Transverse colon (tissue), 4 donors: ENCODE data around the gene BRD3OS. TPM values are rescaled to one million over a fixed set of nuclear protein-coding genes. Genes with fewer than 3 reads are reported as not detected.
A peak's percentile ranks its signal among the peaks of the same experiment; 100 is the strongest.

Source experiments
- DNase-seq: peaks from one replicate; pipeline ENCODE4 v3.0.0-alpha.2; 2019
- H3K27ac ChIP-seq, 4 donors: fragments of 200-600 bp; sonication (generic); 2 replicates each; pipeline ENCODE4 v1.5.1; 2016 to 2018; ENCODE audit warnings: inconsistent platforms in 4 of 4
- H3K27me3 ChIP-seq: fragments of 200-600 bp; sonication (generic); 2 replicates; pipeline ENCODE4 v1.5.1; 2017; ENCODE audit warnings: inconsistent platforms
- H3K36me3 ChIP-seq, 4 donors: fragments of 200-600 bp; sonication (generic); 2 replicates each; pipeline ENCODE4 v1.5.1; 2017 to 2019; ENCODE audit warnings: inconsistent platforms in 4 of 4
- H3K4me1 ChIP-seq, 4 donors: fragments of 200-600 bp; sonication (generic); 2 replicates each; pipeline ENCODE4 v1.5.1; 2017 to 2020; ENCODE audit warnings: inconsistent platforms in 4 of 4
- H3K4me3 ChIP-seq, 4 donors: fragments of 200-600 bp; sonication (generic); 1 replicate in 1 of 4; 2 replicates in 3 of 4; pipeline versions ENCODE4 v1.5.1 to v1.6.1; 2017 to 2019; ENCODE audit warnings: inconsistent platforms in 4 of 4
- H3K9me3 ChIP-seq, 2 donors: fragments of 200-600 bp; sonication (generic); 2 replicates each; pipeline ENCODE4 v1.5.1; 2017 to 2019; ENCODE audit warnings: inconsistent platforms in 2 of 2
- EP300 ChIP-seq: sonication (generic); formaldehyde crosslinking; IDR thresholded peaks from one replicate; pipeline ENCODE4 v1.6.1; 2017; ENCODE audit warnings: antibody characterized with exemption, low read depth
- POLR2A ChIP-seq: fragments of 450-650 bp; IDR thresholded peaks from one replicate; pipeline ENCODE4 v1.6.1; 2016; ENCODE audit warnings: antibody characterized with exemption, mild to moderate bottlenecking, moderate library complexity
- POLR2AphosphoS5 ChIP-seq, 3 donors: sonication (generic); formaldehyde crosslinking; IDR thresholded peaks; one replicate each; pipeline ENCODE4 v1.6.1; 2016; ENCODE audit warnings: antibody characterized with exemption in 3 of 3
- WGBS, 2 donors: methylation state at CpG; one replicate each; pipeline ENCODE4 v1.1.5; 2018; ENCODE audit warnings: low coverage in 1 of 2; 5-methylcytosine and 5-hydroxymethylcytosine counted together
- in situ Hi-C, 4 donors: fragments of 200-750 bp; cut with MboI; loops; one replicate each; pipeline versions ENCODE4 v1.15.0 to v1.15.1; 2017; ENCODE audit warnings: low sequenced_read_pairs in 3 of 4, low pct_ligation_motif_present in 1 of 4, low pct_unique_long_range_greater_than_20kb in 1 of 4
- intact Hi-C: fragments of 100-400 bp; cut with DNase I; formaldehyde crosslinking; loops from one replicate; pipeline ENCODE4 v1.15.1; 2023; ENCODE audit warnings: low total_unique reads
- total RNA-seq, 4 donors: library from RNA; depleted of rRNA; stranded (reverse); fragments of >200 nt; gene quantifications; one replicate each; pipeline ENCODE4 v1.1.0, GENCODE V29; 2016
- TF ChIP-seq, protein P1 (sequence below), 5 experiments: fragments of 200-600 bp in 3 of 5; fragments of 450-650 bp in 2 of 5; sonication (generic) in 3 of 5; IDR thresholded peaks; 1 replicate in 2 of 5; 2 replicates in 3 of 5; pipeline ENCODE4 v1.5.1; 2016 to 2017; ENCODE audit warnings: antibody characterized with exemption in 5 of 5, inconsistent platforms in 3 of 5, mild to moderate bottlenecking in 2 of 5, moderate library complexity in 1 of 5

The BRD3OS gene
- total RNA-seq, 4 donors from 2014 or later, result 3.2 to 6.6 (median 4.4) TPM

DNA sequence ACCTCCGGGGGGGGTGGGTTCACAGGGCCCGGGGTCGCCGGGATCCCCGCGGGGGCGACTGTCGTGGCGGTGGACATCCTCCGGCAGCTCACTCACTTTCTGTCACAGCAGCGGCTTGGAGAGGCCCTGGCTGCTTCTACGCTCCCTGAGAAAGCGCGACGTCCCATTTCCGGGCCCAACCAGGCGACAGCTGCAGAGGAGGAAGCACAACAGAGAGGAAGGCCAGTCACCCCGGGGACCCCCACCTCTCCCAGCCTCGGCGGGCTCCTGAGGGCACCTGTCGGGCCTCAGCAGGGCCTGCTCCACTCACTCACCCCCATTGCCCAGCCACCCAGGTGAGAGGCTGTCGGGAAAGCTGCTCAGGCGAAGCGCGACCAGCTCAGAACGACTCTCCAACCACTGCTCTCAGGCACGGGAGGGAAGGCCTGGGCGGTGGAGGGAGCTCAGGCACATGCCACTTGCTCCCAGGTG, 28.2 kb downstream of the BRD3OS start:
- intact Hi-C loops, result no loop called here
- peaks cover 15 to 47% (median 27%) of the 10 kb centered on the region in 4 donors for H3K4me1 ChIP-seq
- H3K36me3 ChIP-seq, result peaks cover 0 to 17% (median 5%) of the 10 kb centered on the region in 4 donors
- no peak overlapping the region for H3K4me3 ChIP-seq
- H3K27me3 ChIP-seq, result no peaks in the 10 kb centered on the region
- WGBS, 2 donors, result 89% methylated on average over 24 of the region's 28 CpGs; no CpG with 5 or more reads in 1 of the 2 donors
- in situ Hi-C loops, result no loop called here
- no peak overlapping the region for H3K27ac ChIP-seq
- H3K9me3 ChIP-seq, result no peaks in the 10 kb centered on the region
- DNase-seq, result no peak
- TF ChIP-seq EP300, result no peak
- TF ChIP-seq, protein P1, sequence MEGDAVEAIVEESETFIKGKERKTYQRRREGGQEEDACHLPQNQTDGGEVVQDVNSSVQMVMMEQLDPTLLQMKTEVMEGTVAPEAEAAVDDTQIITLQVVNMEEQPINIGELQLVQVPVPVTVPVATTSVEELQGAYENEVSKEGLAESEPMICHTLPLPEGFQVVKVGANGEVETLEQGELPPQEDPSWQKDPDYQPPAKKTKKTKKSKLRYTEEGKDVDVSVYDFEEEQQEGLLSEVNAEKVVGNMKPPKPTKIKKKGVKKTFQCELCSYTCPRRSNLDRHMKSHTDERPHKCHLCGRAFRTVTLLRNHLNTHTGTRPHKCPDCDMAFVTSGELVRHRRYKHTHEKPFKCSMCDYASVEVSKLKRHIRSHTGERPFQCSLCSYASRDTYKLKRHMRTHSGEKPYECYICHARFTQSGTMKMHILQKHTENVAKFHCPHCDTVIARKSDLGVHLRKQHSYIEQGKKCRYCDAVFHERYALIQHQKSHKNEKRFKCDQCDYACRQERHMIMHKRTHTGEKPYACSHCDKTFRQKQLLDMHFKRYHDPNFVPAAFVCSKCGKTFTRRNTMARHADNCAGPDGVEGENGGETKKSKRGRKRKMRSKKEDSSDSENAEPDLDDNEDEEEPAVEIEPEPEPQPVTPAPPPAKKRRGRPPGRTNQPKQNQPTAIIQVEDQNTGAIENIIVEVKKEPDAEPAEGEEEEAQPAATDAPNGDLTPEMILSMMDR (IDR thresholded peaks at IDR 0.05), result no peak
- TF ChIP-seq POLR2A, result no peak

DNA sequence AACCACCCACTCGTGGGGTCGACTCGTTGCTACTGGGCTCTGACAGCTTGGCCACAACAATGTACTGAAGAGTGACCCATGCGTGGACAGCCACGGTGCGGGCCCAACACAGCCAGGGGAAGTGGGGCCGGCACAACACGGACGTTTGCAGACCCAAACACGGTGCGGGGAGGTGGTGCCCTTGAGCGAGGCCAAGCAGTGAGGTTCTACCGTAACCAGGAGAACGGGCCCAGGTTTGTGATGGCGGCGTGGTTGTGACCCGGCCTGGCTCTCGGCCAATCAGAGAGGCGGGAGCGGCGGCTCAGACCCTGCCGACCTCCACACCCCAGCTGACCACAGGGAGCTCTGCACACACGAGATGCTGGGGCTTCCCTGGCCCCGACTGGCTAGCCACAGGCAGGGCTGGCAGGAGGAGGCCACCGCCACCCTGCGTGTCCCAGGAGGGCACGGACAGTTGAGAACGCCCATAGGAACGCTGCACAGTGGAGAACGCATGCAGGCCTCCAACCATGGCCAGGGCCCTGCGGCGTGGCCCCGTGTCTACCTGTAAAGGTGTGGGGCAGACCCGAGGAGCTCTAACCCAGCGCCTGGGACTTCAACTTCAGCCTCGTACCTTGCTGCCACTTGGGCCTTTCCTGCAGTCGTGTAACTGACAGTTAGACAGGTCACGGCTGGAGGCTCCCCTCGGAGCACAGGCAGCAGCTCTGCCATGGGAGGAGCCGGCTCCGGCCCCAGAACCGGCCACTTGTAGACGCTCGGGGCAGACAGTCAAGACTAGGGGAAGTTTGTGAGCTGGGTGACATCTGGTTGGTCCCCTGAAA, 28.9 kb downstream of the BRD3OS start:
- Histone ChIP-seq H3K4me3 (no peak overlapping the region), H3K27ac (no peak overlapping the region), H3K36me3 (peaks cover 0 to 15% (median 5%) of the 10 kb centered on the region in 4 donors), H3K9me3 (no peaks in the 10 kb centered on the region), H3K4me1 (peaks cover 22 to 53% (median 31%) of the 10 kb centered on the region in 4 donors), H3K27me3 (no peaks in the 10 kb centered on the region)
- 95 to 100% methylated on average over 1 to 41 of the region's 44 CpGs for WGBS, 2 donors
- DNase-seq, result peak; percentile 5
- intact Hi-C loops (no loop called here), in situ Hi-C loops (no loop called here)
- TF ChIP-seq, protein P1 (IDR thresholded peaks at IDR 0.05), result no peak
- TF ChIP-seq POLR2AphosphoS5 (IDR thresholded peaks at IDR 0.05), result no peak
- no peak for TF ChIP-seq EP300
- no peak for TF ChIP-seq POLR2A

- 87% methylated on average over 21 of the region's 28 CpGs; no CpG with 5 or more reads in 1 of the 2 donors for WGBS, 2 donors
- Histone ChIP-seq H3K27ac (peak overlapping the region; percentile 0 to 59 (median 45)), H3K4me3 (no peak overlapping the region)
Observed at GRCh38 chr9:134054891-134055811, 29.9 kb downstream of the BRD3OS start.

More at GRCh38 chr9:134054891-134055811, 29.9 kb downstream of the BRD3OS start:
- no peak for TF ChIP-seq POLR2A
- TF ChIP-seq EP300, result no peak
- TF ChIP-seq, protein P1 (IDR thresholded peaks at IDR 0.05), result no peak
- no peak for TF ChIP-seq POLR2AphosphoS5 (IDR thresholded peaks at IDR 0.05)
- Histone ChIP-seq H3K9me3 (no peaks in the 10 kb centered on the region), H3K27me3 (no peaks in the 10 kb centered on the region), H3K36me3 (peaks cover 0 to 10% (median 3%) of the 10 kb centered on the region in 4 donors), H3K4me1 (peaks cover 22 to 54% (median 33%) of the 10 kb centered on the region in 4 donors)
- in situ Hi-C loops (no loop called here), intact Hi-C loops (no loop called here)
- DNase-seq, result peak; percentile 6
